ENCODE measurements around the gene LEO1.

DNA sequence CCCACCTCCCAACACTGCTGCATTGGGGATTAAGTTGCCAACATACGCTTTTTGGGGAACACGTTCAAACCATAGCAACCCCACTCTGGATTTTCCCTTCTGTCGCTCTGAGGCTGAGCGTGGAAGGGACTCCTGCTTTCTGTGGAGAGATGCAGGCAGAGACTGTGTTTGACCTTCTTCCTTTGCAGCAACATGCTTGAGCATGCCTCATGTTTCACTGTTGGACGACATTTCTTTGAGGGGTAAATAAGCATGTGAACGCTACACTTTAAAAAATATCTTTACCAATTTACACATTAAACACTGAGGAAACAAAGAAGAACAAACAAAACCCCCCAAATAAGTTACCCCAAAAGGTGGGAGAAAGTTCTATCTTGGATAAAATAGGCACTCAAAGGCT lies 33.2 kb upstream of the LEO1 start:
- TF ChIP-seq, protein P1, sequence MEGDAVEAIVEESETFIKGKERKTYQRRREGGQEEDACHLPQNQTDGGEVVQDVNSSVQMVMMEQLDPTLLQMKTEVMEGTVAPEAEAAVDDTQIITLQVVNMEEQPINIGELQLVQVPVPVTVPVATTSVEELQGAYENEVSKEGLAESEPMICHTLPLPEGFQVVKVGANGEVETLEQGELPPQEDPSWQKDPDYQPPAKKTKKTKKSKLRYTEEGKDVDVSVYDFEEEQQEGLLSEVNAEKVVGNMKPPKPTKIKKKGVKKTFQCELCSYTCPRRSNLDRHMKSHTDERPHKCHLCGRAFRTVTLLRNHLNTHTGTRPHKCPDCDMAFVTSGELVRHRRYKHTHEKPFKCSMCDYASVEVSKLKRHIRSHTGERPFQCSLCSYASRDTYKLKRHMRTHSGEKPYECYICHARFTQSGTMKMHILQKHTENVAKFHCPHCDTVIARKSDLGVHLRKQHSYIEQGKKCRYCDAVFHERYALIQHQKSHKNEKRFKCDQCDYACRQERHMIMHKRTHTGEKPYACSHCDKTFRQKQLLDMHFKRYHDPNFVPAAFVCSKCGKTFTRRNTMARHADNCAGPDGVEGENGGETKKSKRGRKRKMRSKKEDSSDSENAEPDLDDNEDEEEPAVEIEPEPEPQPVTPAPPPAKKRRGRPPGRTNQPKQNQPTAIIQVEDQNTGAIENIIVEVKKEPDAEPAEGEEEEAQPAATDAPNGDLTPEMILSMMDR (IDR thresholded peaks at IDR 0.05): no peak
- TF ChIP-seq POLR2AphosphoS5 (IDR thresholded peaks at IDR 0.05; ENCODE audit: low read depth, low read length) (no peak), SIN3A (IDR thresholded peaks at IDR 0.05; ENCODE audit: borderline replicate concordance, insufficient read depth, low read depth, low read length) (no peak)
